Naive thymus-derived CD4-positive, alpha-beta T cell (primary cell): ENCODE results near the gene CAPN1. TPM values are rescaled to one million over a fixed set of nuclear protein-coding genes. Genes with fewer than 3 reads are reported as not detected.

ENCODE experiments used
- ATAC-seq: fragments of 150-1000 bp; cut with Tn5 transposase; 2 replicates; pipeline ENCODE4 v1.10.0; 2021; ENCODE audit warnings: mild to moderate bottlenecking, moderate library complexity
- CTCF ChIA-PET: fragments of 350-600 bp; sonication (Branson Sonifier 250); formaldehyde crosslinking; loops from one replicate; lab custom pipeline; 2021; ENCODE audit warnings: antibody characterized with exemption; lab: Charles Lee
- POLR2A ChIA-PET: fragments of 350-600 bp; sonication (Branson Sonifier 250); formaldehyde crosslinking; loops from one replicate; lab custom pipeline; 2021; ENCODE audit warnings: antibody characterized with exemption, inconsistent platforms; lab: Charles Lee
- DNase-seq, 9 donors: peaks; one replicate each; pipeline versions ENCODE4 v3.0.0 to v3.0.0-alpha.2; 2020 to 2022; ENCODE audit warnings: mixed read lengths in 1 of 9
- H3K27ac ChIP-seq: one replicate; pipeline ENCODE4 v1.7.0; 2013; ENCODE audit warnings: mild to moderate bottlenecking, low read depth, low read length, moderate library complexity
- H3K27me3 ChIP-seq, 2 donors: one replicate each; pipeline ENCODE4 v1.7.0; 2013; ENCODE audit warnings: low read length in 2 of 2, mild to moderate bottlenecking in 2 of 2, moderate library complexity in 2 of 2; ENCODE audit not compliant: control insufficient read depth in 2 of 2, insufficient read depth in 2 of 2
- H3K36me3 ChIP-seq, 3 experiments: 1 replicate in 2 of 3; 2 replicates in 1 of 3; pipeline ENCODE4 v1.7.0; 2013; ENCODE audit warnings: low read length in 3 of 3, mild to moderate bottlenecking in 3 of 3, moderate library complexity in 1 of 3; ENCODE audit not compliant: insufficient read depth in 3 of 3, control insufficient read depth in 2 of 3
- H3K4me1 ChIP-seq, 2 donors: one replicate each; pipeline ENCODE4 v1.7.0; 2013; ENCODE audit warnings: low read length in 2 of 2, mild to moderate bottlenecking in 2 of 2, moderate library complexity in 1 of 2; ENCODE audit not compliant: control insufficient read depth in 2 of 2, insufficient read depth in 2 of 2
- H3K4me3 ChIP-seq: 2 replicates; pipeline ENCODE4 v1.7.0; 2013; ENCODE audit warnings: mild to moderate bottlenecking, low read length
- H3K9me3 ChIP-seq, 3 experiments: 1 replicate in 2 of 3; 2 replicates in 1 of 3; pipeline ENCODE4 v1.7.0; 2013; ENCODE audit warnings: low read length in 3 of 3; ENCODE audit not compliant: control insufficient read depth in 2 of 3
- H3K27ac Mint-ChIP-seq, 9 donors: one replicate each; pipeline ENCODE4 v1.8.0; 2020 to 2022; ENCODE audit warnings: mixed read lengths in 9 of 9, mild to moderate bottlenecking in 8 of 9, moderate library complexity in 5 of 9, inconsistent platforms in 2 of 9
- H3K27me3 Mint-ChIP-seq, 5 donors: one replicate each; pipeline ENCODE4 v1.8.0; 2021 to 2022; ENCODE audit warnings: mixed read lengths in 5 of 5, mild to moderate bottlenecking in 1 of 5
- H3K36me3 Mint-ChIP-seq, 5 donors: one replicate each; pipeline ENCODE4 v1.8.0; 2020 to 2022; ENCODE audit warnings: mixed read lengths in 5 of 5, mild to moderate bottlenecking in 3 of 5, inconsistent platforms in 1 of 5
- H3K4me1 Mint-ChIP-seq, 7 donors: one replicate each; pipeline ENCODE4 v1.8.0; 2020 to 2022; ENCODE audit warnings: mixed read lengths in 7 of 7, mild to moderate bottlenecking in 3 of 7, inconsistent platforms in 1 of 7
- H3K4me3 Mint-ChIP-seq, 10 donors: one replicate each; pipeline ENCODE4 v1.8.0; 2020 to 2022; ENCODE audit warnings: mild to moderate bottlenecking in 10 of 10, mixed read lengths in 10 of 10, moderate library complexity in 6 of 10, inconsistent platforms in 2 of 10
- H3K9me3 Mint-ChIP-seq, 11 donors: one replicate each; pipeline ENCODE4 v1.8.0; 2020 to 2022; ENCODE audit warnings: mixed read lengths in 11 of 11, mild to moderate bottlenecking in 4 of 11, inconsistent platforms in 1 of 11, moderate library complexity in 1 of 11
- intact Hi-C, 2 donors: fragments of 100-400 bp; cut with micrococcal nuclease; formaldehyde crosslinking; loops; one replicate each; pipeline ENCODE4 v1.15.1; 2023
- polyA plus RNA-seq, 2 donors: library from polyadenylated mRNA; unstranded; fragments of 300-500 nt; fragmentation: Illumina TruSeq; gene quantifications; one replicate each; pipeline ENCODE4 v1.2.3, GENCODE V29; 2021
- total RNA-seq, 6 experiments: library from RNA in 5 of 6; stranded (reverse) in 5 of 6; gene quantifications; 1 replicate in 5 of 6; 2 replicates in 1 of 6; pipeline ENCODE4 v1.2.3 and lab custom pipeline; 2021 to 2026

The CAPN1 gene
- total and polyA plus RNA-seq, 7 experiments from 2014 or later = 73.1 to 195 (median 99.8) TPM

DNA sequence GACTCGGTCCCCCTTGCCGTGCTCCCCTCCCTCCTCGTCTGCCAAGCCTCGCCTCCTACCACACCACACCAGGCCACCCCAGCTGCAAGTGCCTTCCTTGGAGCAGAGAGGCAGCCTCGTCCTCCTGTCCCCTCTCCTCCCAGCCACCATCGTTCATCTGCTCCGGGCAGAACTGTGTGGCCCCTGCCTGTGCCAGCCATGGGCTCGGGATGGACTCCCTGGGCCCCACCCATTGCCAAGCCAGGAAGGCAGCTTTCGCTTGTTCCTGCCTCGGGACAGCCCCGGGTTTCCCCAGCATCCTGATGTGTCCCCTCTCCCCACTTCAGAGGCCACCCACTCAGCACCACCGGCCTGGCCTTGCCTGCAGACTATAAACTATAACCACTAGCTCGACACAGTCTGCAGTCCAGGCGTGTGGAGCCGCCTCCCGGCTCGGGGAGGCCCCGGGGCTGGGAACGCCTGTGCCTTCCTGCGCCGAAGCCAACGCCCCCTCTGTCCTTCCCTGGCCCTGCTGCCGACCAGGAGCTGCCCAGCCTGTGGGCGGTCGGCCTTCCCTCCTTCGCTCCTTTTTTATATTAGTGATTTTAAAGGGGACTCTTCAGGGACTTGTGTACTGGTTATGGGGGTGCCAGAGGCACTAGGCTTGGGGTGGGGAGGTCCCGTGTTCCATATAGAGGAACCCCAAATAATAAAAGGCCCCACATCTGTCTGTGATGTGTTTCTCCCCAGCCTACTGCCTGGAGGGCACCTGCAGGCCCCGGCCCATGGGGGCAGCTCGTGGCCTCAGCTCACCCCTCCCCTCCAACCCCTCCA lies 29.8 kb downstream of the CAPN1 start:
- Mint-ChIP-seq H3K27ac (no peak overlapping the region), H3K27me3 (no peaks in the 10 kb centered on the region), H3K36me3 (peaks cover 4 to 14% (median 8%) of the 10 kb centered on the region in 5 donors), H3K4me1 (peaks cover 13 to 36% (median 24%) of the 10 kb centered on the region in 7 donors), H3K9me3 (peaks cover 0 to 2% (median 0%) of the 10 kb centered on the region in 11 donors), H3K4me3 (no peak overlapping the region)
- DNase-seq (peak in 1 of 9 donors; percentile 12), ATAC-seq (no peak)
- intact Hi-C loops = no loop called here
- Histone ChIP-seq H3K4me3 (no peak overlapping the region), H3K27ac (no peak overlapping the region), H3K9me3 (no peaks in the 10 kb centered on the region), H3K27me3 (no peaks in the 10 kb centered on the region), H3K4me1 (peaks cover 7 to 8% of the 10 kb centered on the region in 2 donors), H3K36me3 (peaks cover 4 to 51% (median 17%) of the 10 kb centered on the region in 3 experiments)
- ChIA-PET POLR2A (interaction anchor here (0.6 to 2.0 kb wide), 2 partner anchors 76 to 218 kb away, joined by 3 to 5 read pairs; no protein-coding TSS in a partner anchor), CTCF (interaction anchor here (1.3 kb wide), 1 partner anchor 118 kb away, joined by 3 read pairs; no protein-coding TSS in a partner anchor)

DNA sequence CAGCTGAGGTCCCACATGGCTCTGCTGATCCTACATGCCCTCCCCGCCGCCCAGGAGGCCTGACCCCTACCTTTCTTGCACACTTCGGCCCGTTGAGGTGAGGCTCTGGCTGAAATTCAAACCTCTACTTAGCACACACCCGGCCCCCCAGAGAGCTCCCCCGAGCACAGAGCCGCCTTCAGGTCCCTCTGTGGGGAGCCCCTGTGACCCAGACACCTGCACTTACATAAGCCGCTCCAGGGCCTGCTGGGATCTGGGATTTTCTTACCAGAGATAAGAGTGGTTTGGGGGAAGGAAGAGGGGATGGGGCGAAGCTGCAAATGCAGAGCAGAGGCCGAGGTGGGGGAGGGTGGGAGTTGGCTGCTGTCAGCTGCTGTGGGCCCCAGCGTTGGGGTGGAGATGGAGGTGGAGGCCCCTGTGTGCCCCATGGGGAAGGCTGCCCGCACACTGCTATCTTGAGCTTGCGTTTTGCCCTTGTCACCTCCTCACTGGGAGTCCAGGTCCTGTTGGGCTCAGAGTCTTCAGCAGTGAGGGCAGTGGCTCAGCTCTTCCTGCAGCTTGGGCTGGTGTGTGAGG lies 30.6 kb downstream of the CAPN1 start:
- Mint-ChIP-seq H3K4me3 (no peak overlapping the region), H3K36me3 (peaks cover 4 to 11% (median 7%) of the 10 kb centered on the region in 5 donors), H3K9me3 (peaks cover 0 to 2% (median 0%) of the 10 kb centered on the region in 11 donors), H3K4me1 (peaks cover 13 to 36% (median 24%) of the 10 kb centered on the region in 7 donors), H3K27me3 (no peaks in the 10 kb centered on the region), H3K27ac (peak overlapping the region in 2 of 9 donors; percentile 13 to 32)
- ChIA-PET CTCF (interaction anchor here (1.3 kb wide), 1 partner anchor 117 kb away, joined by 3 read pairs; no protein-coding TSS in a partner anchor), POLR2A (interaction anchor here (0.6 to 2.0 kb wide), 2 partner anchors 77 to 219 kb away, joined by 3 to 5 read pairs; no protein-coding TSS in a partner anchor)
- Histone ChIP-seq H3K9me3 (no peaks in the 10 kb centered on the region), H3K36me3 (peaks cover 0 to 46% (median 14%) of the 10 kb centered on the region in 3 experiments), H3K27ac (no peak overlapping the region), H3K27me3 (no peaks in the 10 kb centered on the region), H3K4me3 (no peak overlapping the region), H3K4me1 (peaks cover 7 to 8% of the 10 kb centered on the region in 2 donors)
- ATAC-seq = no peak
- intact Hi-C loops = no loop called here
- no peak for DNase-seq

GRCh38 chr11:65213322-65214211 lies 31.8 kb downstream of the CAPN1 start:
- intact Hi-C loops = no loop called here
- DNase-seq (peak in 2 of 9 donors; percentile 9 to 19), ATAC-seq (peak; percentile 62)
- ChIA-PET POLR2A (interaction anchor here (2.0 kb wide), 1 partner anchor 78 kb away, joined by 5 read pairs; no protein-coding TSS in a partner anchor), CTCF (no interaction called here)
- Mint-ChIP-seq H3K27me3 (no peaks in the 10 kb centered on the region), H3K4me3 (peak overlapping the region in 5 of 10 donors; percentile 8 to 52 (median 29)), H3K27ac (peak overlapping the region in 5 of 9 donors; percentile 1 to 67 (median 46)), H3K9me3 (peaks cover 0 to 2% (median 0%) of the 10 kb centered on the region in 11 donors), H3K36me3 (peaks cover 4 to 11% (median 7%) of the 10 kb centered on the region in 5 donors), H3K4me1 (peaks cover 13 to 36% (median 23%) of the 10 kb centered on the region in 7 donors)
- Histone ChIP-seq H3K36me3 (peaks cover 0 to 37% (median 14%) of the 10 kb centered on the region in 3 experiments), H3K27me3 (no peaks in the 10 kb centered on the region), H3K4me3 (no peak overlapping the region), H3K27ac (no peak overlapping the region), H3K9me3 (no peaks in the 10 kb centered on the region), H3K4me1 (peaks cover 7 to 8% of the 10 kb centered on the region in 2 donors)

DNA sequence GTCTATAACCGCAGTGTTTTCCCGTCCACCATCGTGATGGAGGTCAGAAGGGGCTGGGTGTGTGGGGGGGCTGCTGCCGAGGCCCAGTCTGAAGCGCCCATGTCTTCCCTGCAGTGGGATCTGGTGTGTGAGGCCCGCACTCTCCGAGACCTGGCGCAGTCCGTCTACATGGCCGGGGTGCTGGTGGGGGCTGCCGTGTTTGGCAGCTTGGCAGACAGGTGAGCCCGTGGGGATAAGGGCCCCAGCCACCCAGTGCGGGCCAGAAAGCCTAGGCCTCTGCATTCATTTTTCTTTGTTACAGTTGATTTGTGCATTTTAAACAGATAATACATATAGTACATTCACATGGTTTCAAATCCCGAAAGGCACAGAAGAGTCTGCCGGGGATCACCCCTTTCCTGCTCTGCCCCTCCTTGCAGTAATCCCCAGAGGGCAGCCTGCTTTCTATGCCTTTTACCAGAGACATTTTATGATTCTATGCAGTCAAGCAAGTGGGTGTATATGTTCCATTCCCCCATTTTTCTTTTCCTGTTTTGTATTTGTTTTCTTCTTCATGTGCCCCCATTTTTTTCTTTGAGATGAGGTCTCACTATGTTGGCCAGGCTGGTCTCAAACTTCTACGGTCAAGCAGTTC lies 32.6 kb downstream of the CAPN1 start:
- H3K27ac Mint-ChIP-seq = peak overlapping the region in 4 of 9 donors; percentile 46 to 76 (median 58)
- Histone ChIP-seq H3K27me3 (no peaks in the 10 kb centered on the region), H3K36me3 (peaks cover 0 to 29% (median 11%) of the 10 kb centered on the region in 3 experiments), H3K9me3 (no peaks in the 10 kb centered on the region), H3K27ac (no peak overlapping the region), H3K4me3 (no peak overlapping the region), H3K4me1 (peaks cover 7 to 8% of the 10 kb centered on the region in 2 donors)
- H3K4me3 Mint-ChIP-seq = peak overlapping the region in 6 of 10 donors; percentile 13 to 63 (median 32)
- peaks cover 0 to 5% (median 2%) of the 10 kb centered on the region in 5 donors for H3K36me3 Mint-ChIP-seq
- intact Hi-C loops = no loop called here
- H3K4me1 Mint-ChIP-seq = peaks cover 11 to 33% (median 19%) of the 10 kb centered on the region in 7 donors
- H3K27me3 Mint-ChIP-seq = no peaks in the 10 kb centered on the region
- peaks cover 0 to 2% (median 0%) of the 10 kb centered on the region in 11 donors for H3K9me3 Mint-ChIP-seq
- ChIA-PET CTCF (no interaction called here), POLR2A (no interaction called here)
- ATAC-seq (no peak), DNase-seq (no peak)

DNA sequence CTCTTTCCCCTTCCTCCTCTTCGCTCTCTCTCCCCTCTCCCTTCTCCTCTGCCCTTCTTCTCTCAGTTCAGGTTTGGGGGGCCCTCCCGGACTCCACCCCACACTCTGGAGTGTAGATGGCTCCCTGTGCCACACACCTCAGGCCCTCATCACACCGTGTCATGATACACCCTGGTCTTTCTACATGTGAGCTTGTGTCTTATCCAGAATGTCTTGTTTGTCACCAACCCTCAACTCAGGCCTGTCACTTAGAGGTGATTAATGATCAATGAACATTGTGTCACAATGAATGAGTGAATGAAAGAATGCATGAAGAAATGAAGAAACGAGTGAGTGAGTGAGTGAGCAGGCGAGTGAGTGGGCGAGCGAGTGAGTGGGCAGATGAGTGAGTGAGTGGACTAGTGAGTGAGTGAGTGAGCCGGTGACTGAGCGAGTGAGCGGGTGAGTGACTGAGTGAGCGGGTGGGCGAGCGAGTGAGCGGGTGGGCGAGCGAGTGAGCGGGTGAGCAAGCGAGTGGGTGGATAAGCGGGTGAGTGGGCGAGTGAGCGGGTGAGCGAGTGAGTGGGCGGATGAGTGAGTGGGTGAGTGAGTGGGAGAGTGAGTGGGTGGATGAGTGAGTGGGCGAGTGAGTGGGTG lies 33.8 kb downstream of the CAPN1 start:
- Mint-ChIP-seq H3K4me3 (peak overlapping the region in 2 of 10 donors; percentile 1 to 20), H3K9me3 (peaks cover 0 to 2% (median 0%) of the 10 kb centered on the region in 11 donors), H3K27me3 (no peaks in the 10 kb centered on the region), H3K4me1 (peaks cover 16 to 40% (median 25%) of the 10 kb centered on the region in 7 donors), H3K27ac (peak overlapping the region in 7 of 9 donors; percentile 5 to 74 (median 47)), H3K36me3 (peaks cover 0 to 4% (median 0%) of the 10 kb centered on the region in 5 donors)
- ChIA-PET POLR2A (no interaction called here), CTCF (interaction anchor here (0.5 to 0.9 kb wide), 2 partner anchors 9 to 554 kb away, joined by 3 read pairs; no protein-coding TSS in a partner anchor)
- Histone ChIP-seq H3K4me1 (peaks cover 7 to 8% of the 10 kb centered on the region in 2 donors), H3K27ac (no peak overlapping the region), H3K36me3 (peaks cover 0 to 17% (median 0%) of the 10 kb centered on the region in 3 experiments), H3K9me3 (no peaks in the 10 kb centered on the region), H3K4me3 (no peak overlapping the region), H3K27me3 (no peaks in the 10 kb centered on the region)
- DNase-seq = peak in 1 of 9 donors; percentile 51
- intact Hi-C loops = no loop called here
- ATAC-seq = no peak
